Body of pancreas (tissue), 4 donors: ENCODE data around the gene IPO7.
A peak's percentile ranks its signal among the peaks of the same experiment; 100 is the strongest.

Source experiments
- CTCF ChIP-seq, 7 experiments: fragments of 450-650 bp in 4 of 7; fragments of 200-600 bp in 3 of 7; sonication (generic) in 3 of 7; IDR thresholded peaks; one replicate each; pipeline ENCODE4 v1.5.1; 2016 to 2019; ENCODE audit warnings: antibody characterized with exemption in 7 of 7
- POLR2A ChIP-seq, 3 donors: fragments of 450-650 bp; IDR thresholded peaks; one replicate each; pipeline ENCODE4 v1.6.1; 2016; ENCODE audit warnings: antibody characterized with exemption in 3 of 3, mild to moderate bottlenecking in 2 of 3

GRCh38 chr11:9385327-9385899 is 961 bp downstream of the IPO7 start:
- TF ChIP-seq POLR2A (IDR thresholded peaks at IDR 0.05) (peak in 2 of 3 donors; percentile 18 to 32), CTCF (IDR thresholded peaks at IDR 0.05) (no peak)
